CD4-positive, alpha-beta memory T cell (primary cell): ENCODE data around the gene DOP1A. TPM values are rescaled to one million over a fixed set of nuclear protein-coding genes. Genes with fewer than 3 reads are reported as not detected.

ENCODE experiments used
- CTCF ChIA-PET: fragments of 350-600 bp; sonication (Branson Sonifier 250); formaldehyde crosslinking; loops from one replicate; lab custom pipeline; 2021; ENCODE audit warnings: inconsistent platforms; ENCODE audit not compliant: partially characterized antibody; lab: Charles Lee
- POLR2A ChIA-PET: fragments of 350-600 bp; sonication (Branson Sonifier 250); formaldehyde crosslinking; loops from one replicate; lab custom pipeline; 2021; ENCODE audit not compliant: partially characterized antibody; lab: Charles Lee
- DNase-seq, 5 donors: peaks; one replicate each; pipeline versions ENCODE4 v3.0.0 to v3.0.0-alpha.2; 2020 to 2022; ENCODE audit warnings: mixed read lengths in 1 of 5
- H3K27ac ChIP-seq: one replicate; pipeline ENCODE4 v1.7.0; 2013; ENCODE audit warnings: low read depth, low read length
- H3K27me3 ChIP-seq: 2 replicates; pipeline ENCODE4 v1.7.0; 2013; ENCODE audit warnings: mild to moderate bottlenecking, low read length, moderate library complexity; ENCODE audit not compliant: insufficient read depth
- H3K36me3 ChIP-seq: 2 replicates; pipeline ENCODE4 v1.7.0; 2013; ENCODE audit warnings: mild to moderate bottlenecking, low read length, moderate library complexity; ENCODE audit not compliant: insufficient read depth
- H3K4me1 ChIP-seq: 2 replicates; pipeline ENCODE4 v1.7.0; 2013; ENCODE audit warnings: mild to moderate bottlenecking, low read length, moderate library complexity; ENCODE audit not compliant: insufficient read depth
- H3K4me3 ChIP-seq, 2 donors: one replicate each; pipeline ENCODE4 v1.7.0; 2013; ENCODE audit warnings: low read length in 2 of 2, mild to moderate bottlenecking in 1 of 2
- H3K9me3 ChIP-seq, 2 donors: one replicate each; pipeline ENCODE4 v1.7.0; 2013; ENCODE audit warnings: low read length in 2 of 2, control low read depth in 1 of 2; ENCODE audit not compliant: control insufficient read depth in 1 of 2
- H3K27ac Mint-ChIP-seq, 7 donors: one replicate each; pipeline ENCODE4 v1.8.0; 2020 to 2021; ENCODE audit warnings: mixed read lengths in 7 of 7, mild to moderate bottlenecking in 6 of 7, inconsistent platforms in 3 of 7, moderate library complexity in 3 of 7
- H3K27me3 Mint-ChIP-seq, 2 donors: one replicate each; pipeline ENCODE4 v1.8.0; 2020 to 2021; ENCODE audit warnings: mixed read lengths in 2 of 2
- H3K36me3 Mint-ChIP-seq, 2 donors: one replicate each; pipeline ENCODE4 v1.8.0; 2020 to 2021; ENCODE audit warnings: mixed read lengths in 2 of 2, inconsistent platforms in 1 of 2, mild to moderate bottlenecking in 1 of 2
- H3K4me1 Mint-ChIP-seq, 4 donors: one replicate each; pipeline ENCODE4 v1.8.0; 2020 to 2021; ENCODE audit warnings: mixed read lengths in 4 of 4, mild to moderate bottlenecking in 1 of 4
- H3K4me3 Mint-ChIP-seq, 8 donors: one replicate each; pipeline ENCODE4 v1.8.0; 2020 to 2021; ENCODE audit warnings: mixed read lengths in 8 of 8, mild to moderate bottlenecking in 7 of 8, moderate library complexity in 6 of 8, inconsistent platforms in 3 of 8
- H3K9me3 Mint-ChIP-seq, 8 donors: one replicate each; pipeline ENCODE4 v1.8.0; 2020 to 2021; ENCODE audit warnings: mixed read lengths in 8 of 8, mild to moderate bottlenecking in 5 of 8, inconsistent platforms in 3 of 8, moderate library complexity in 1 of 8
- intact Hi-C: fragments of 100-400 bp; cut with micrococcal nuclease; formaldehyde crosslinking; loops from one replicate; pipeline ENCODE4 v1.15.1; 2023
- polyA plus RNA-seq, 2 donors: library from polyadenylated mRNA; unstranded; fragments of 300-500 nt; fragmentation: Illumina TruSeq; gene quantifications; one replicate each; pipeline ENCODE4 v1.2.3, GENCODE V29; 2021
- total RNA-seq, 2 experiments: library from RNA; stranded (reverse); gene quantifications; one replicate each; pipeline ENCODE4 v1.2.3, GENCODE V29; 2021

Gene DOP1A
- total and polyA plus RNA-seq, 4 experiments from 2014 or later = 0.88 to 36.6 (median 19.2) TPM

DNA sequence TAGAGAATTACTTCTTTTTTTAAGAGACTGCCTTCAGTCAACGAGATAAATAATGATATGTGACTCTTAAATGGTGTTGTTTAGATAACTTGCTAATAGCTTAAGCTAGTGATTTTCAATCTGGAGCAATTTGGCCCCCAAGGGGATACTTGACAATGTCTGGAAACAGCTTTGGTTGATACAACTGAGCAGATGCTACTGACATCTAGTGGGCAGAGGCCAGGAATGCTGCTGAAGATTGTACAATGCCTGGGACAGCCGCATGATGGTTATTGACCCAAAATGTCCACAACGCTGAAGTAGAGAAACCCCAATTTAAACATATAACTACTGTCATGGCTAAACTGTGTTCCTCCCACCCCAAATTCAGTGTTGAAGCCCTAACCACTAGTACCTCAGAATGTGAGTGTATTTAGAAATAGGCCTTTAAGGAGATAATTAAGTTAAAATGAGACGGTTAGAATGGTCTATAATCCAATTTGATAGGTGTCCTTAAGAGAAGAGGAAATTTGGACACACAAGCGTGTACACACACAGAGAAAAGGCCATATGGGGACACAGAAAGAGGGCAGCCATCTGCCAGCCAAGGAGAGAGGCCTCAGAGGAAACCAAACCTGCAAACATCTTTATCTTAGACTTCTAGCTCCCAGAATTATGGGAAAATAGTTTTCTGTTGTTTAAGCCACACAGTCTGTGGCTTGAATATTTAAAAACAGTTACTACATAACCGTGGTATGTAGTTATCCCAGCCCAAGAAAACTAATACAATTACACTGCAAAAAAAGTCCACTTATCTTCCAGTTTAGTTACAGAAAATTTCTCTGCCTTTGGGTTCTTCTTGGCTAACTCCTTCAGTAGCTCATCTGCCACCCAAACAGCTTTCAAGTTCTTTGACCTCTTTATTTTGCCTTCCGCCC, 147.9 kb downstream of the DOP1A start:
- ChIA-PET POLR2A (interaction anchor here (2.9 kb wide), 1 partner anchor 148 kb away, joined by 18 read pairs; the partner anchor contains the start of genes DOP1A and UBE3D), CTCF (interaction anchor here (0.7 to 7.1 kb wide), 28 partner anchors 10 to 945 kb away, joined by 3 to 186 read pairs (median 4); partner anchors contain the start of genes DOP1A, PGM3, PRSS35 and RWDD2A)
- intact Hi-C loops = loop anchor here (1.0 to 5.0 kb wide), 5 partner anchors 22 to 958 kb away; partner anchors contain the start of genes DOP1A, PGM3 and RWDD2A
- Mint-ChIP-seq H3K27me3 (peaks cover 3 to 9% of the 10 kb centered on the region in 2 donors), H3K27ac (no peak overlapping the region), H3K4me1 (no peaks in the 10 kb centered on the region), H3K4me3 (no peak overlapping the region), H3K9me3 (no peaks in the 10 kb centered on the region), H3K36me3 (no peaks in the 10 kb centered on the region)
- Histone ChIP-seq H3K36me3 (no peaks in the 10 kb centered on the region), H3K27me3 (no peaks in the 10 kb centered on the region), H3K4me1 (no peaks in the 10 kb centered on the region), H3K4me3 (no peak overlapping the region), H3K9me3 (no peaks in the 10 kb centered on the region), H3K27ac (no peak overlapping the region)
- peak; percentile 49 to 51 (median 50) for DNase-seq

DNA sequence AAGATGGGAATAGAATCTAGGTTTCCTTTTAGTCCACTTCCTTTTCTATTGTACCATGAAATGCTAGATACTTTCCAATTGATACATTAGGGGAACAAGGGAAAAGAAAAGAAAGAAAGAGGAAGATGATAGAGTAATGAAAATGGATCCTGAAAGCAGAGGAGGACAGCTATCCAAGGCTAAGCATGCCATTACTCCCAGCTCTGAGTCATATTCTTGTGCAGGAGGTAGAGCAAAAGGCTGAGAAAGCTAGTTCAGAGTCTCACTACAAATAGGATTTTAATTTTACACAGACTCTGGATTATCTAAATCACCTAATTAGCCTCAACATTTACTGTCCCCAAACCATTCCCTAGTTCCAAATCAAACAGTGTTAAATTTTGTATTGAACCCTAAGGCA, 149.3 kb downstream of the DOP1A start:
- CTCF ChIA-PET = interaction anchor here (0.9 to 7.1 kb wide), 8 partner anchors 10 to 297 kb away, joined by 3 to 186 read pairs (median 4); partner anchors contain the start of genes DOP1A, PRSS35 and UBE3D
- no peaks in the 10 kb centered on the region for H3K36me3 ChIP-seq
- peak overlapping the region in 1 of 7 donors; percentile 47 for H3K27ac Mint-ChIP-seq
- no peaks in the 10 kb centered on the region for H3K27me3 ChIP-seq
- intact Hi-C loops = loop anchor here (5.0 kb wide), 2 partner anchors 75 to 960 kb away; no protein-coding TSS in a partner anchor
- H3K27ac ChIP-seq = no peak overlapping the region
- no peaks in the 10 kb centered on the region for H3K4me1 Mint-ChIP-seq
- H3K9me3 ChIP-seq = no peaks in the 10 kb centered on the region
- H3K4me1 ChIP-seq = no peaks in the 10 kb centered on the region
- no peaks in the 10 kb centered on the region for H3K36me3 Mint-ChIP-seq
- no peak for DNase-seq
- H3K27me3 Mint-ChIP-seq = peaks cover 3 to 5% of the 10 kb centered on the region in 2 donors
- H3K4me3 Mint-ChIP-seq = no peak overlapping the region
- POLR2A ChIA-PET = interaction anchor here (2.9 kb wide), 1 partner anchor 150 kb away, joined by 18 read pairs; the partner anchor contains the start of genes DOP1A and UBE3D
- no peak overlapping the region for H3K4me3 ChIP-seq
- H3K9me3 Mint-ChIP-seq = no peaks in the 10 kb centered on the region

Other genes starting within 250 kb of the DOP1A start
- gene UBE3D, start 1.8 kb upstream of the DOP1A start, total RNA-seq = 1 to 10 TPM; 6.0 to 7.3 TPM
- gene UBE3D, start 1.8 kb upstream of the DOP1A start, polyA plus RNA-seq = 1 to 10 TPM; 4.3 to 6.0 TPM
- gene PGM3, start 125.6 kb downstream of the DOP1A start, total RNA-seq = 10 to 100 TPM; 35.9 to 39.9 TPM
- 1 to 10 TPM; 2.3 to 8.4 TPM for gene PGM3, start 125.6 kb downstream of the DOP1A start, polyA plus RNA-seq
- 1 to 10 TPM; 5.0 to 5.2 TPM for gene RWDD2A, start 125.7 kb downstream of the DOP1A start, total RNA-seq
- gene RWDD2A, start 125.7 kb downstream of the DOP1A start, polyA plus RNA-seq = 1 to 10 TPM; 2.0 to 2.1 TPM